ENCODE results near the gene C1QA.

The C1QA gene

DNA sequence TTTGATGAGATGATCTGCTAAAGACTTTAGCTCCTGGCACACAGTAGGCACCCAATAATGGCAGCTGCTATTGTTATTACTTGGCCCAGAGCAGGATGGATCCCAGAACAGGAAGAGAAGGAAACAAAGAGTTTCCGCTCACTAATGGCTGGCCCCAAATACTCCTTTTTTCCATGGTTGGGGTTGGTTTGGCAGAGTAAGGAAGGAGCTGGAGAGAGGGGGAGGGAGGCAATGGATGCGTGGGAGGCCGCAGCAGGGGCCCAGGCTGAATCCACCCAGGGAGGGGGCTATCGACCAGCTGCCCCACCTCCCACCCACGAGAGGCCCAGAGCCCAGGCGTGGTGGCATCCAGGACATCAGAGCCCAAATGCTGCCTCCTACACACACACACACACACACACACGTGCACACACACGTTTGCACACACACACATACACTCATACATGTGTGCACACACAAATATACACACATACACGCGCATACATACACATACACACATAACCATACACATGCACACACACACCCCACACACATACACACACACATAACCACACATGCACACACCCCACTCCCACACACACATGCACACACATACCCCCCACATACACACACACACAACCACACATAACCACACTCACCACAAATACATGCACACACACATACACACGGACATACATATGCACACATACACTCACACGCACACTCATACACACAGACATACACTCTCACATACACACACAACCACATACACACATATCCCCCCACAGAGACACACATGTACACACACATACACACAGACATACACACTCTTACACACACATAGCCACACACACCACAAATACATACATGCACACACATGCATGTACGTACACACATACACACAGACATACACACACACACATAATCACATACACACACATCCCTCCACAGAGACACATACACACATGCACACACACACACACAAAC, 41.8 kb downstream of the C1QA start:
- H3K4me3 ChIP-seq: no peak overlapping the region
- no peak overlapping the region for H3K9ac ChIP-seq (ENCODE audit: insufficient read length)
- no peaks in the 10 kb centered on the region for H3K9me3 ChIP-seq (ENCODE audit: low read depth, low read length)
- no peak overlapping the region for H3K27ac ChIP-seq
- DNase-seq (ENCODE audit: low read depth, low spot score): no peak
- TF ChIP-seq FOXP2 (optimal IDR thresholded peaks at IDR 0.05; ENCODE audit: control extremely low read depth, extremely low read length, insufficient read depth) (no peak), EZH2 (IDR thresholded peaks at IDR 0.05) (no peak), POLR2AphosphoS5 (IDR thresholded peaks at IDR 0.05; ENCODE audit: borderline replicate concordance, low read depth, low read length) (no peak)
- no peaks in the 10 kb centered on the region for H3K36me3 ChIP-seq (ENCODE audit: insufficient read depth, low read length)

DNA sequence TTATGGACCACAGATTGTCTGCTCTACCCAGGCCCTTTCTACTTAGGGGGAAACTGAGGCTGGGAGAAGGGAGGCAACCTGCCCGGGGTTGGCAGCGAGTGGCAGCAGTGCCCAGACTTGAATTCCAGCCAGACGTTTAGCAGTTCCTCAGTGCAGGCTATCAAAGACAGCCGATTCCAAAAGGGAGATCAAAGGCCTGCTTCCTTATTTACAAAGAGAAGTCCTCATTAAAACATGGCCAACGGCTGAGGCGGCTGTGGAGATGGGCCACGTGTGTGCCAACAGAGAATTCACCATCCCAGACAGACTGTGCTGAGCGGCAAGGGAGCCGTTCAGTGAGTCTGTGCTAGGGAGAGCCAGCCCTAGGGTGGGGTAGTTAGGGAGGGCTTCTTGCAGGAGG, 44.3 kb downstream of the C1QA start:
- Histone ChIP-seq H3K9me3 (ENCODE audit: low read depth, low read length) (no peaks in the 10 kb centered on the region), H3K4me3 (no peak overlapping the region), H3K9ac (ENCODE audit: insufficient read length) (no peak overlapping the region), H3K27ac (no peak overlapping the region), H3K36me3 (ENCODE audit: insufficient read depth, low read length) (no peaks in the 10 kb centered on the region)
- no peak for DNase-seq (ENCODE audit: low read depth, low spot score)
- TF ChIP-seq FOXP2 (optimal IDR thresholded peaks at IDR 0.05; ENCODE audit: control extremely low read depth, extremely low read length, insufficient read depth): no peak
- TF ChIP-seq POLR2AphosphoS5 (IDR thresholded peaks at IDR 0.05; ENCODE audit: borderline replicate concordance, low read depth, low read length): no peak
- no peak for TF ChIP-seq EZH2 (IDR thresholded peaks at IDR 0.05)

DNA sequence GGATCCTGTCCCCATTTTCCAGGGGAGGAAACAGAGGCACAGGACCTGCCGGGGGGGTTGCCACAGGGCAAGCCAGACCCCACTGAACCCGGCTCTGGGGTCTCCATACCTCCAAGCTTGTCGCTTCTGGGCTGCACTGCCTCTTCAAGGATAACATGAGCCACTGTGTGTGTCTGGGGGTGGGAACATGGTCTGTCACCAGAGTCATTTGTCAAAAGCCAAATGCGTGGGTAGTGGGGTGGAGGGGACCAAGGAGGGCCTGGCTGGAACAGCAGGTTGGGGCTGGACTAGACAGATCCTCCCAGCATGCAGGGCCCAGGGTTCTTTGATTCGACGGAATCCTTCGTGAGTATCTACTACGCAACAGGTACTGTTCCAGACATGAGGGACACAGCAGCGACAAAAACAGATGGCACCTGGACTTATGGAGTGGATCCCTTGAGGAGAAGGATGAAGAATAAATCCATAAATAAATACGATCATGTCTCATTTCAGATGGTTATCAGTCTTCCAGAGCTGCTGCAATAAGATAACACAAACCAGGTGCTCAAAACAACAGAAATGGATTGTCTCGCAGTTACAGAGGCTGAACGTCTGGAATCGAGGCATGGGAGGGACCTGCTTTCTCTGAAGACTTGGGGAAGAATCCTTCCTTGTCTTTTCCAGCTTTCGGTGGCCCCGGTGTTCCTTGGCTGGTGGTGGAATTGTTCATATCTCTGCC, 45.3 kb downstream of the C1QA start:
- H3K36me3 ChIP-seq (ENCODE audit: insufficient read depth, low read length): no peaks in the 10 kb centered on the region
- no peak overlapping the region for H3K27ac ChIP-seq
- TF ChIP-seq EZH2 (IDR thresholded peaks at IDR 0.05) (no peak), FOXP2 (optimal IDR thresholded peaks at IDR 0.05; ENCODE audit: control extremely low read depth, extremely low read length, insufficient read depth) (no peak), POLR2AphosphoS5 (IDR thresholded peaks at IDR 0.05; ENCODE audit: borderline replicate concordance, low read depth, low read length) (no peak)
- H3K9me3 ChIP-seq (ENCODE audit: low read depth, low read length): no peaks in the 10 kb centered on the region
- no peak overlapping the region for H3K4me3 ChIP-seq
- H3K9ac ChIP-seq (ENCODE audit: insufficient read length): no peak overlapping the region
- no peak for DNase-seq (ENCODE audit: low read depth, low spot score)

DNA sequence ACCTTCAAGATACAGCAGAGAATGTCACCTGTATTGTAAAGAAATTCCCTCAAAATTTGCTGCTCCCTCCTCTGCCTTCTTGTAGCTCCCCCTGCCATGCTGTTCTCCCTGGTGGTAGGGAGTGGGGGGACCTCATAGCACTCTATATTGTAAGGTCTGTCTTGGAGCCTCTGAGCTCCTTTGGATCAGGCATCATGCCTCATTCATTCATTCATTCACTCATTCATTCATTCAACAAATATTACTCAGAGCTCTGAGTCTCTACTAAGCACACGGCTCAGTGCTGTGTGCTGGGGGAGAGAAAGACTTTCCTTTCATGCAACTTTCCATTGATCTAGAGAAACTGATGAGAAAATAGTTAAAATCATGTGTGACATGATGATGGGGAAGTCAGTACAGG, 47.1 kb downstream of the C1QA start:
- DNase-seq (ENCODE audit: low read depth, low spot score): no peak
- Histone ChIP-seq H3K9me3 (ENCODE audit: low read depth, low read length) (no peaks in the 10 kb centered on the region), H3K36me3 (ENCODE audit: insufficient read depth, low read length) (no peaks in the 10 kb centered on the region), H3K9ac (ENCODE audit: insufficient read length) (no peak overlapping the region), H3K4me3 (no peak overlapping the region), H3K27ac (no peak overlapping the region)
- TF ChIP-seq POLR2AphosphoS5 (IDR thresholded peaks at IDR 0.05; ENCODE audit: borderline replicate concordance, low read depth, low read length) (no peak), EZH2 (IDR thresholded peaks at IDR 0.05) (no peak), FOXP2 (optimal IDR thresholded peaks at IDR 0.05; ENCODE audit: control extremely low read depth, extremely low read length, insufficient read depth) (no peak)

DNA sequence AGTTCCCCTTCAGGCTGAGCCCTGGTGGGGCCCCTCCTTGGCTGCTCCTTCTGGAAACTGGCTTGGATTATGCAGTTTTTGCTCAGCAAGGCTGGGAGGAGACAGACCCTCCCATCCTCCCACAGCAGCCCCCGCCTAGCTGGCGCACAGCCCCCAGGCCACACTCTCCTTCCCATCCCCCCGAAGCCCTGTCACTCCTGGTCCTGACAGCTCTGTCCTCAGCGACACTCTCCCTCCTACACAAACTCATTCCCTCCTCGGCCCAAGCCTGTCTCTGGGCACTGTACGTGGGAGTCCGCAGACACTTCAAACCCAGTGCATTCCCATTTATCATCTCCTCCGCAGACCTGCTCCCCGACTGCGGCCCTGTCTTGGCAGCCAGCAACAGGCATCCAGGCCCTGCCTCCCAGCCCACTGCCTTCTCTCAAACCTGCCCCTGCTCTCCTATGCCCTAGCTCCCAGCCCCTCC, 49.2 kb downstream of the C1QA start:
- H3K9me3 ChIP-seq (ENCODE audit: low read depth, low read length): no peaks in the 10 kb centered on the region
- no peak overlapping the region for H3K4me3 ChIP-seq
- no peak overlapping the region for H3K27ac ChIP-seq
- H3K9ac ChIP-seq (ENCODE audit: insufficient read length): no peak overlapping the region
- H3K36me3 ChIP-seq (ENCODE audit: insufficient read depth, low read length): no peaks in the 10 kb centered on the region
- no peak for DNase-seq (ENCODE audit: low read depth, low spot score)
- TF ChIP-seq POLR2AphosphoS5 (IDR thresholded peaks at IDR 0.05; ENCODE audit: borderline replicate concordance, low read depth, low read length): no peak
- no peak for TF ChIP-seq EZH2 (IDR thresholded peaks at IDR 0.05)
- TF ChIP-seq FOXP2 (optimal IDR thresholded peaks at IDR 0.05; ENCODE audit: control extremely low read depth, extremely low read length, insufficient read depth): no peak

DNA sequence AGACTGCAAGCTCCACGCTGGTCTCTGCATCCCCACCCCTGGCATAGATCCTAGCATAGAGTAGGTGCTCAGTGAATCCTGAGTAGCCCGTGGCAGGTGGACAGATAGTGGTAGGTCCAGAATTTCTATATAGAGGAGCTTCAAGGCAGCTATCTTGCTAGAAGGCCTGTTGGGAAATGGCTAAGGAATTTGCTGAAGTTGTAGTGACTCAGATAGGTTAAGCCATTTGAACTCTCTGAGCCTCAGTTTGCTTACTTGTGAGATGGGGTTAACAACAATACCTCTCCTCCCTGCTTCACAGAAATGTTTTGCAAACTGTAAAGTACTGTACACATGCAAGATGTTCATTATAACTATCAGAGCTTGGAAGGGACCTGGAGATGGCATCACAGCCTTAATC, 50.8 kb downstream of the C1QA start:
- Histone ChIP-seq H3K9ac (ENCODE audit: insufficient read length) (no peak overlapping the region), H3K27ac (no peak overlapping the region), H3K36me3 (ENCODE audit: insufficient read depth, low read length) (no peaks in the 10 kb centered on the region), H3K4me3 (no peak overlapping the region), H3K9me3 (ENCODE audit: low read depth, low read length) (no peaks in the 10 kb centered on the region)
- DNase-seq (ENCODE audit: low read depth, low spot score): no peak
- TF ChIP-seq EZH2 (IDR thresholded peaks at IDR 0.05) (no peak), FOXP2 (optimal IDR thresholded peaks at IDR 0.05; ENCODE audit: control extremely low read depth, extremely low read length, insufficient read depth) (no peak), POLR2AphosphoS5 (IDR thresholded peaks at IDR 0.05; ENCODE audit: borderline replicate concordance, low read depth, low read length) (no peak)

DNA sequence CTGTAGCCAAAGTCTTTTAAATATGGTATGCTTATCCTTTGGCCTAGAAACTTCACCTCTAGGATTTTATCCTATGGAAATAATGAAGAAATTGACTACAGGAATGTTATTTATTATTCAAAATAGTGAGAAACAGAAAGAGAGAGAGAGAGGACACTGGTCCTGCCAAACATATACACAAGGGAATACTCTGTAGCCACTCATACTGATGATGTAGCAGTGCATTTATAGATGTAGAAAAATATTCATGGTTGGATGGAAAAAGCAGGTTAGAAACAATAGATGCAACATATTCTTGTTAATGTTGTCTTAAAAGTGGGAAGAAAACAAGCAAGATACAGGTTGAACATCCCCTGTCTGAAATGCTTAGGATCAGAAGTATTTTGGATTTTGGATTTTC, 52.0 kb downstream of the C1QA start:
- H3K9ac ChIP-seq (ENCODE audit: insufficient read length): no peak overlapping the region
- H3K36me3 ChIP-seq (ENCODE audit: insufficient read depth, low read length): no peaks in the 10 kb centered on the region
- no peaks in the 10 kb centered on the region for H3K9me3 ChIP-seq (ENCODE audit: low read depth, low read length)
- TF ChIP-seq POLR2AphosphoS5 (IDR thresholded peaks at IDR 0.05; ENCODE audit: borderline replicate concordance, low read depth, low read length): no peak
- no peak overlapping the region for H3K27ac ChIP-seq
- no peak overlapping the region for H3K4me3 ChIP-seq
- DNase-seq (ENCODE audit: low read depth, low spot score): no peak
